Endothelial cell (in vitro differentiated cells): Measurements from ENCODE around the gene FABP2. TPM values are rescaled to one million over a fixed set of nuclear protein-coding genes. Genes with fewer than 3 reads are reported as not detected.
A peak's percentile ranks its signal among the peaks of the same experiment; 100 is the strongest.
"Not testable (repeated sequence)": the region's sequence is repeated elsewhere in the genome, so short reads cannot be mapped to it uniquely, and the experiment has no call there.

Source experiments
- DNase-seq: peaks from one replicate; pipeline ENCODE4 v3.0.0; 2021; ENCODE audit warnings: low spot score
- H3K27ac Mint-ChIP-seq: one replicate; pipeline ENCODE4 v1.8.0; 2021; ENCODE audit warnings: mixed read lengths, inconsistent platforms; ENCODE audit not compliant: unreplicated experiment
- H3K27me3 Mint-ChIP-seq: one replicate; pipeline ENCODE4 v1.8.0; 2021; ENCODE audit warnings: mild to moderate bottlenecking, moderate library complexity, mixed read lengths, inconsistent platforms; ENCODE audit not compliant: unreplicated experiment
- H3K36me3 Mint-ChIP-seq: one replicate; pipeline ENCODE4 v1.8.0; 2021; ENCODE audit warnings: mild to moderate bottlenecking, low read depth, mixed read lengths, inconsistent platforms; ENCODE audit not compliant: unreplicated experiment
- H3K4me1 Mint-ChIP-seq: one replicate; pipeline ENCODE4 v1.8.0; 2021; ENCODE audit warnings: mild to moderate bottlenecking, mixed read lengths, inconsistent platforms; ENCODE audit not compliant: unreplicated experiment
- H3K4me3 Mint-ChIP-seq: one replicate; pipeline ENCODE4 v1.8.0; 2021; ENCODE audit warnings: mild to moderate bottlenecking, mixed read lengths, inconsistent platforms; ENCODE audit not compliant: unreplicated experiment
- H3K9me3 Mint-ChIP-seq: one replicate; pipeline ENCODE4 v1.8.0; 2021; ENCODE audit warnings: mixed read lengths, inconsistent platforms; ENCODE audit not compliant: unreplicated experiment
- total RNA-seq: library from RNA; stranded (reverse); fragmentation: NEBNext Ultra II Directional; extraction: Animal tissue kit (Norgen Biotek cat#: 25700); gene quantifications from one replicate; pipeline ENCODE4 v1.2.1, GENCODE V29; 2021; ENCODE audit not compliant: unreplicated experiment
- TF ChIP-seq, protein P1 (sequence below): fragments of 200-600 bp; sonication (generic); IDR thresholded peaks from one replicate; pipeline ENCODE4 v1.5.0; 2021; ENCODE audit warnings: antibody characterized with exemption; ENCODE audit not compliant: unreplicated experiment

Gene FABP2
- total RNA-seq, 1 donor from 2014 or later: not detected

DNA sequence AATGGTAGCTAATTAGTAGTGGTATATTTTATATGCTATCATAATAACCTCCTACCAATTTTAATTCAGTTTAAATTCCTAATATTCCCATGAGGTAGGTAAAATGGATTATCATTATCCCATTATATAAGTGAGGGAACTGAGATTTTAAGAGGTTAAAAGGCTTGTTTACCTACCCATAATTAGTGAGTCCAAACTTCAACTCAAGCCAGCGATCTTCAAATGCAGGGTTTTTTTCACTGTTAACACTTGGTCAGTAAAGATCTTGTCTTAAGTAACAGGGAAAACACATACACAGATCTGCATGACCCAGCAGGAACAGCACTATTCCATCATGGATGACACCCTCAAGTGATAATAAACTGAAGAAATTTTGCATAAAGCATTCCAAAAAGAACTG, 31.3 kb downstream of the FABP2 start:
- Mint-ChIP-seq H3K4me3 (no peak overlapping the region), H3K36me3 (no peaks in the 10 kb centered on the region), H3K27ac (no peak overlapping the region), H3K9me3 (no peaks in the 10 kb centered on the region), H3K4me1 (no peaks in the 10 kb centered on the region), H3K27me3 (no peaks in the 10 kb centered on the region)
- TF ChIP-seq, protein P1, sequence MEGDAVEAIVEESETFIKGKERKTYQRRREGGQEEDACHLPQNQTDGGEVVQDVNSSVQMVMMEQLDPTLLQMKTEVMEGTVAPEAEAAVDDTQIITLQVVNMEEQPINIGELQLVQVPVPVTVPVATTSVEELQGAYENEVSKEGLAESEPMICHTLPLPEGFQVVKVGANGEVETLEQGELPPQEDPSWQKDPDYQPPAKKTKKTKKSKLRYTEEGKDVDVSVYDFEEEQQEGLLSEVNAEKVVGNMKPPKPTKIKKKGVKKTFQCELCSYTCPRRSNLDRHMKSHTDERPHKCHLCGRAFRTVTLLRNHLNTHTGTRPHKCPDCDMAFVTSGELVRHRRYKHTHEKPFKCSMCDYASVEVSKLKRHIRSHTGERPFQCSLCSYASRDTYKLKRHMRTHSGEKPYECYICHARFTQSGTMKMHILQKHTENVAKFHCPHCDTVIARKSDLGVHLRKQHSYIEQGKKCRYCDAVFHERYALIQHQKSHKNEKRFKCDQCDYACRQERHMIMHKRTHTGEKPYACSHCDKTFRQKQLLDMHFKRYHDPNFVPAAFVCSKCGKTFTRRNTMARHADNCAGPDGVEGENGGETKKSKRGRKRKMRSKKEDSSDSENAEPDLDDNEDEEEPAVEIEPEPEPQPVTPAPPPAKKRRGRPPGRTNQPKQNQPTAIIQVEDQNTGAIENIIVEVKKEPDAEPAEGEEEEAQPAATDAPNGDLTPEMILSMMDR: no peak
- no peak for DNase-seq

DNA sequence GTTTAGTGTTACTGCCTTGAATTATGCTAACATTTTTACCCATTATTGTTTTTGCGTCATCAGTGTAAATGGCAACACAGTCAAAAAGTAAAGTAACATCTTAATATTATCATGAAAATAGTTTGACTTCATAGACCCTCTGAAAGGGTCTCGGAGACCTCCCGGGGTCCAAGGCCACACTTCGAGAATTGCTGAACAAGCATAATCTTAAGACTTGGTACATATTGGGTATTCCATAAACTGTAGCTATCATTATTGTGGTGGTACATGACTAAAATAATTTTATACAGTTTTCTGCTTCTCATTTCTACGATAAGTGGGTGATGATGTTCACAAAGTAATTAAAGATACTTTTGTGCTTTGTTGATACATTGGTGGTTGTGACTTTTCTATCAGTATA, 32.6 kb downstream of the FABP2 start:
- H3K9me3 Mint-ChIP-seq: no peaks in the 10 kb centered on the region
- no peak for DNase-seq
- H3K4me3 Mint-ChIP-seq: no peak overlapping the region
- no peak overlapping the region for H3K27ac Mint-ChIP-seq
- TF ChIP-seq, protein P1: no peak
- no peaks in the 10 kb centered on the region for H3K27me3 Mint-ChIP-seq
- H3K36me3 Mint-ChIP-seq: no peaks in the 10 kb centered on the region
- H3K4me1 Mint-ChIP-seq: no peaks in the 10 kb centered on the region

GRCh38 chr4:119286377-119287002, 35.4 kb downstream of the FABP2 start:
- Mint-ChIP-seq H3K36me3 (no peaks in the 10 kb centered on the region), H3K27me3 (no peaks in the 10 kb centered on the region), H3K9me3 (no peaks in the 10 kb centered on the region), H3K4me1 (no peaks in the 10 kb centered on the region), H3K27ac (no peak overlapping the region), H3K4me3 (no peak overlapping the region)
- TF ChIP-seq, protein P1: peak; percentile 75
- peak; percentile 13 for DNase-seq

DNA sequence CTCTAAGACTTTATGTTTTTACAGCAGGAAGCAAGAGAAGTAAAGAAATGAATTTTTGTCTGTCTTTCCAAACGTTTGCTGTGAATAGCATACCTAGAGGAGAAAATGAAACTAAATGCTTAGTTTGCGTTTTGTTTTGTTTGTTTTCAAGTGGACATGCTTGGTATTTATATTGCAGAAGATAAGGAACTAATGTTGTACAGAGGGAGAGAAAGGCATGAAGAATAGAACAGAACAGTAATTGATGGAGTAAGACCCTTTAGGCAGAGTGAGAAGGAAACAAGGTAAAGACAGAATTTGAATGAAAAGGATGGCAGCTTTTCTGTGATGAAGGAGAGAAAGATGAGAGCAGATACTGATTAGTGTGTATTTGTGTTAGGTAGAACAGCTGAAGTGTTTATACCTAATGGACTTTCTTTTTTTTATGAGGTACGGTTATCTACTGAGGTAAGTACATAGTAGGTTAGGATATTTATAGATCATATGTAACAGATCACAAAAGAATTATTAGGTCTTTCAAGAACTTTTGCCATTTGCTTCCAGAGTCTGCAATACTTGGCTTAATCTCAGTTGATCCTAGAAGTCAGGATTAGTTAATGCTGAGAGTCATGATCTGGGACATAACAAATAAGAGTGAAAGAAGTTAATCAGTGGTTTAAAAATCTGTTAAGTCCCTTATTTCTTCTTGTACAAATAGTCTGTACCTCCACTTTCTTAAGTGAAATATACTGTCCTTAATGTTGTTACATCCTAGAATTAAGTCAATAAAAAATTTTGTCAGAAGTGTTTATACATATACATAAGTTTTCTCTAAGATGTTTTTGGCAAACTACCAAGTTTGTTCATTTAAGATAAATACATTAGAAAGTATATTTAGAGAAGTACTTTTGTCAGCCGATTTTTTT, 36.8 kb downstream of the FABP2 start:
- Mint-ChIP-seq H3K4me1 (peaks cover 6% of the 10 kb centered on the region), H3K27me3 (no peaks in the 10 kb centered on the region), H3K9me3 (no peaks in the 10 kb centered on the region), H3K36me3 (peaks cover 5% of the 10 kb centered on the region), H3K4me3 (no peak overlapping the region), H3K27ac (no peak overlapping the region)
- DNase-seq: no peak
- TF ChIP-seq, protein P1: no peak

DNA sequence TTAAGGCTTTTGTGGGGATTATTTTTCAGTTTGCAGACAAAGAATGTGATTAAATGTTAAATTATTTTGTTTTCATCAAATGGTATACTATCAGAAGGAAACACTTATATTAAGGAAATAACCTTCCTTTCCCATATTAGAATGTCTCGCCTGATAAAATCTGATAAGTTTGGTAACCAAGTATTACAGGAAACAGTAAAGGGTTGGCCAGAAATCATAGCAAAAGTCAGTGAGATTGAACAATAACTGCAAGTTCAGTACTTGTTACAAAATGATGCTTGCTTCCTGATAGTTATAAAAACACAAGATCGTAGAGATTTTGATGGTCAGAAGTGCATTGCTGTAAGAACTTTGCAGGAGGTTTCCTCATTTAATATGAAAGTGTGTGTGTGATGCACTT, 40.5 kb downstream of the FABP2 start:
- peaks cover 10% of the 10 kb centered on the region for H3K36me3 Mint-ChIP-seq
- no peak for DNase-seq
- H3K27ac Mint-ChIP-seq: no peak overlapping the region
- H3K27me3 Mint-ChIP-seq: peaks cover 3% of the 10 kb centered on the region
- TF ChIP-seq, protein P1: no peak
- H3K4me1 Mint-ChIP-seq: peaks cover 9% of the 10 kb centered on the region
- no peaks in the 10 kb centered on the region for H3K9me3 Mint-ChIP-seq
- H3K4me3 Mint-ChIP-seq: no peak overlapping the region

DNA sequence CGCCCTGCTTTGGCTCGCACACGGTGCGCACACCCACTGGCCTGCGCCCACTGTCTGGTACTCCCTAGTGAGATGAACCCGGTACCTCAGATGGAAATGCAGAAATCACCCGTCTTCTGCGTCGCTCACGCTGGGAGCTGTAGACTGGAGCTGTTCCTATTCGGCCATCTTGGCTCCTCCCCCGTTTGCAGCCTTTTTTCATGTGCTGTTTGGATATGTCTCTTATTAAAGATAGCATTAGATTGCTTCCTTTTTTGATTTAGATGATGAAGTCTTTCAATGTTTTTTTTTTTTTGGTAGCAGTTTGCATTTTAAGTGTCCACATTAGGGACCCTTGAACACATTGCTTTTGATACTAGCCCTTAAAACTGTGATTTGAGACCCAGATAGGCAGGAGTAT, 42.0 kb downstream of the FABP2 start:
- not testable (repeated sequence) for H3K4me1 Mint-ChIP-seq, DNase-seq, H3K9me3 Mint-ChIP-seq, H3K27me3 Mint-ChIP-seq
- Mint-ChIP-seq H3K4me3 (peak overlapping the region; percentile 81), H3K36me3 (peaks cover 10% of the 10 kb centered on the region), H3K27ac (peak overlapping the region; percentile 11)

GRCh38 chr4:119279541-119279940, 42.4 kb downstream of the FABP2 start:
- H3K9me3 Mint-ChIP-seq, H3K27me3 Mint-ChIP-seq, DNase-seq, H3K4me1 Mint-ChIP-seq: not testable (repeated sequence)
- Mint-ChIP-seq H3K4me3 (peak overlapping the region; percentile 81), H3K36me3 (peaks cover 10% of the 10 kb centered on the region), H3K27ac (peak overlapping the region; percentile 11)
